ENCODE measurements around the gene LNPK. TPM values are rescaled to one million over a fixed set of nuclear protein-coding genes. Genes with fewer than 3 reads are reported as not detected.
A peak's percentile ranks its signal among the peaks of the same experiment; 100 is the strongest.
"Not testable (repeated sequence)": the region's sequence is repeated elsewhere in the genome, so short reads cannot be mapped to it uniquely, and the experiment has no call there.

LNPK gene, protein sequence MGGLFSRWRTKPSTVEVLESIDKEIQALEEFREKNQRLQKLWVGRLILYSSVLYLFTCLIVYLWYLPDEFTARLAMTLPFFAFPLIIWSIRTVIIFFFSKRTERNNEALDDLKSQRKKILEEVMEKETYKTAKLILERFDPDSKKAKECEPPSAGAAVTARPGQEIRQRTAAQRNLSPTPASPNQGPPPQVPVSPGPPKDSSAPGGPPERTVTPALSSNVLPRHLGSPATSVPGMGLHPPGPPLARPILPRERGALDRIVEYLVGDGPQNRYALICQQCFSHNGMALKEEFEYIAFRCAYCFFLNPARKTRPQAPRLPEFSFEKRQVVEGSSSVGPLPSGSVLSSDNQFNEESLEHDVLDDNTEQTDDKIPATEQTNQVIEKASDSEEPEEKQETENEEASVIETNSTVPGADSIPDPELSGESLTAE
- total RNA-seq (2014; rRNA removed; shearing (Covaris generic); ENCODE audit: low replicate concordance) = 7.1 and 24.1 TPM in 2 replicates

DNA sequence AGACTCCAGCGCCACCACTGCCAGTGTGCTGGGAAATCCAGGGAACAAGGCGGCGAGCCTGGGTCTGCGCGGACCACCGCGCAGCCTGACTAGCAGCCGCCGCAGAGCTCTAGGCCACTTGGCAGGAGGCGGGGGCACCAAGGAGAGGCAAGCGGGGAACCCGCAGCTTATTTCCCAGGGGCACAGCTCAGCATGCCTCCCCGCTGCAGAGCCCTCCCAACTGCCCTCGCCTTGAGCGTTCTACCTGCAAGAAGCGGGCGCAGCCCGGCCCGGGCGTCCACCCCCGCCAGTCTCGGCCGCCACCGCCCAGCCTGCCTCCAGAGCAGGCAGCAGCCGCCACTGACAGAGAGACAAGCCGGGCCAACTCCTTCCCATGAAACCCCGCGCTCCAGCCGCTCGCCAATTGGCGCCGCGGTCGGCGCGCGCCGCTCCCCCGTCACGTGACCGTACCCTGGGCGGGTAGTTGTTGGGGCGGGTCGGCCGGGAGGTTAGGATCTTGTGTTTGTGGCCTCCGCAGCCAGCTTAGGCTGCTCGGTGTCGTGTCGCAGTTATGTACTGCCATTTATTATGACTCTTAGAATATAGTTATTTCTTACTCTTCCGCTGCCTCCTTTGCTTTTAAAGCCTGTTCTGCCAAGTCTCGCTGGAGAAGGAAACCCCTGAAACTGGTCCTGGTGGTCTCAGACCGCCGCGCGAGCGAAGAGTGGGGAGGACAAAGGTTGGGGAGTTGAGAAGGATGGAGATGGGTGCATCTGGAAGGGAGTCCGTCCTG, at the start of gene LNPK:
LNPK (minus strand) TSS at position 352 of the 772 bp plus-strand sequence. CDS start 6,683 bp downstream, outside the sequence.
- in situ Hi-C loops (cut with HindIII; ENCODE audit: low pct_unique_long_range_greater_than_20kb, low sequenced_read_pairs) = no loop called here
- DNase-seq (ENCODE audit: low read depth) = peak; percentile 93

DNA sequence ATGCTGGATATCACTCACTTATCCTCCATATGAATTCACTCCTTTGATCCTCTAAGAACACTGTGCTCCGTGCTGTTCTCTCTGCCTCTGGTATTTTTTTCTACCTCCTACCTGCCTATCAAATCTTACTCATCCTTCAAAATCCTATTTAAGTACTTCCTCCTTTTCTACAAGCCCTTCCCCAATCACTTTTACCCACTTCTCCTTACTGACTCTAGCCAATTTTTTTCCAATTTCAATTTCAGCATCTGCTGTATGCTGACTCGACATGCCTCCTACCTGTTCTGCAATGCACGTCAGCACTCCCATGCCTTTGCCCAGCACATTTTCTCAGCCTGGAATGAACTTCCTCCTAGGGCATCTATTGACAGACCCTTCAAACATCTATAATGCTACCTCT, 37.3 kb upstream of the LNPK start:
- DNase-seq (ENCODE audit: low read depth) = no peak
- in situ Hi-C loops (cut with HindIII; ENCODE audit: low pct_unique_long_range_greater_than_20kb, low sequenced_read_pairs) = no loop called here

DNA sequence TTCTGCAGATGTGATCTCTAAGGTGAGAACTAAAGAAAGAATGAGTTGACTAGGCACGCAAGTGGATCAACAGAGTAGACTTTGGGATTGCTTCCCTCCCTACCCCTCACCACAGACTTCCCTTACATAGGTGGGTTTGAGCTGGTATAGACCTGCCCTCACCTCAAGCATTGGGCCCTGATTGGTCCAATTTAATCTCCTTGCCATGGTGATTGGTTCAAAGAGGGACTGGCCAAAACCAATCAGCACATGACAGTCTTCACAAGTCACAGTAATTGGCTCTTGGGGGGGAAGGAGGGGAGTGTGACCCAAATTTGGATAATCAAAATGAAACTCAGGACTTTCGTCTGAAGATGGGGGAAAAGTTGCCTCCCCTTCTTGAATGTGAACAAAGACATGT, 36.6 kb upstream of the LNPK start:
- no peak for DNase-seq (ENCODE audit: low read depth)
- in situ Hi-C loops (cut with HindIII; ENCODE audit: low pct_unique_long_range_greater_than_20kb, low sequenced_read_pairs) = no loop called here

DNA sequence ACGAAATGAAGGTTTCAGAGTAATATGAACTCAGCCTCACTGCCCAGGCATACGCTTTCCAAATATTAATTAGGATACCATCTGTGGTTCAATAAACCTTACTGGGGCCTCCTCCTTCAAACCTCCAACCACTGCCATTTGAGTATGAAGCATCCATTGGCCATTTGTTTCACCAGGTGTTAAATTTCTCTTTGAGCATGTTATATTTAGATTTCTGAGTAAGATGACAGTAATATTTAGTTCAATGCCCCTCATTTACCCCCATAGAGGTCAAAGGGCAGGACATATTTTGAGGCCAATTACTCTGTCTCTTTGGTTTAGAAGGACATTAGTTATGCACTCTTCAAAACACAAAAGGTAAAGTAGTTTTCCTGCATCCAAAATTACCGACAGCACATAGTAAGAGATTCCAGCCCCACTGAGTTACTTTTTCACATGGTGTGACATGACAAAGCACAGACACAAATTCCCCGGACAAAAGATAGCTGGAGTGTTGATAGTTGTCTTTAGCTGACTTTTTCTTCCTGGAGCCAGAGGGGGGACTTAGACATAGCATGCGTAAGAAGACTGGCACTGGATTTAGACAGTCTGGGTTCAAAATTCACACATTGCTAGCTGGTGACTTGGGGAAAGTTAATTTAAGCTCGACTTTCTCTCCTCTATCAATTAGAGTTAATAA, 33.1 kb upstream of the LNPK start:
- DNase-seq (ENCODE audit: low read depth) = no peak
- in situ Hi-C loops (cut with HindIII; ENCODE audit: low pct_unique_long_range_greater_than_20kb, low sequenced_read_pairs) = no loop called here

DNA sequence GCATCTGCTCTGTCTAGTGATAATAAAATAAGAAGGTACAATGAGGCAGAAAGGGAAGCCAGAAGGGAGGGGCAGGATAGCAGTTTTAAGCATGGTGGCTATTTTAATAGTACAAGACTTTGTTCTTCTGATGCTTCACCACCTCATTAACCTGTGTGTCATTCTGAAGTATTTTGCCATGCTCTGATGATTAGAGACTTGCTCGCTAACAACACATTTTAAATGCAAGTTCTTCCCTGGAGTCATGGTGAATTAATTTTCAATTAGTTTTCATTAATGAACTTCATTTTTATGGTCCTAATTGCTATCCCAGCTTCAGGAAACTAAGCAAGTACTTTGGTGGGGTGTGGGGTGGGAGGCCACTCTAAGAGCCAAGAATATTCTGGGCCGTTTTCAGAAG, 25.7 kb upstream of the LNPK start:
- in situ Hi-C loops (cut with HindIII; ENCODE audit: low pct_unique_long_range_greater_than_20kb, low sequenced_read_pairs) = no loop called here
- DNase-seq (ENCODE audit: low read depth) = no peak

DNA sequence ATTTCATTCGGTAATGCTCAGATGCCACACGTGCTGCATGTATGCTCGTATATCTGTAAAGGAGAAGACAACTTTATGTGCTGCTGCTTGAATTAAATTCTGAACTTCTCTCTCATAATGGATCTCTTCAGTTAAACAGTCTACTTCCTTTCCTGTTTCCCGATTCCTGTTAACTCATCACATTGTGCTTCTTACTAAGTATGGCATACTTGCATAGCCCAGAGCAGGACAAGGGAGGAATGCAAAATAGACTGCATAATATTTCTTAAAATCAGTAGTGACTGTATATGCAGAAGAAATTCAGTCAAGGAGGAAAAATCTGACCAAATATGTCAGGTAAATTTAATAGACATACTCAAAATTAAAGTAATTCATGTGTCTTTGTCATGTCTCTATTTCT, 23.9 kb upstream of the LNPK start:
- in situ Hi-C loops (cut with HindIII; ENCODE audit: low pct_unique_long_range_greater_than_20kb, low sequenced_read_pairs) = no loop called here
- DNase-seq (ENCODE audit: low read depth) = no peak

DNA sequence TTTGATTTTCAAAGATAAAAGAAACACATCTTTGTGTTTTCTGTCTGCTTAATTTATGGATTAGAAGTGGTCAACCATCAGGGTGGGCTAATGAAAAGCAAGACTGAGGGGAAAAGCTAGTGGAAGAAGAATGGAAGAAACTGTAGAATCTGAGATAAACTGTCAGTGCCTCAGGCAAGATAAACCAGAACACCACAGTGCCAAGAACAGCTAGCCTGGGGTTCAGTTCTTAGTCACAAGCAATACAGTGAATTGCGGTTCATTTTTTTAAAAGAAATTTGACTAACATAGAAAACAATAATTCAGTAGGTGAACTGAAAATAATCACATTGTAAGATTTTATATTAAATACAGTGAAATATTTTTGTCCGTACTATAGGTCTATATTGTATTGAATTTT, 22.0 kb upstream of the LNPK start:
- no peak for DNase-seq (ENCODE audit: low read depth)
- in situ Hi-C loops (cut with HindIII; ENCODE audit: low pct_unique_long_range_greater_than_20kb, low sequenced_read_pairs) = no loop called here

DNA sequence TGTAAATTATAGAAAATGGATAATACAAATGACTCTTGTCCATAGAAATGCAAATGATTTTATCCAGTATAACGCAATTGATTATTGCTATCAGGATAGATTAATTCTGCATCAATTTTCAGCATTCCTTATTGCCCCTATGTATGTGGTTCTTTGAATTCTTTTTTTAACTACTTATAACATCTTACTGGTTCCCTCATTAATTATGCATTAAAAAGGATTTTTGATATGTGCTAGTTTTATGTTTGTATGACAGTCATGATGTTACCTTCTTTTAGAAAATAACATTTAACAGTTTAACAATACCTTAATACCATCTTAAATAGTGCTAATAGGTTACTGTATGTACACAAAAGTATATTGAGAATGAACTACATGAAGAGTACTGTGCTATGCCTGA, 20.0 kb upstream of the LNPK start:
- no peak for DNase-seq (ENCODE audit: low read depth)
- in situ Hi-C loops (cut with HindIII; ENCODE audit: low pct_unique_long_range_greater_than_20kb, low sequenced_read_pairs) = no loop called here

DNA sequence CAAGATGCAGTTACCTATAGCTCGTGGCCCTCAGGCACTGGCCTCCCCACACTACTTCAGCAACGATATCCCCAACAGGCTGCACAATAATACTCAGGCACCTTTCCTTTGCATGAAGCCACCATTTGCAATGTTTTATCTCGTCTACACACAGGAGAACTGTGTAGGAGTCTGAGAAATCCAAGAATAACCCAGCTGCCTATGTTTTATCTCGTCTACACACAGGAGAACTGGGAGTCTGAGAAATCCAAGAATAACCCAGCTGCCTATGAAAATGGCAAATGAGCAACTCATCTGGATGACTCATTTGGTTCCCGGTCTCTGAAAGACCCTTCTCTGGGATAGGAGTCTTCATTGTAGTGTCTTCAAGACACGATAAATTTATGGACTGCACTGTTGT, 18.3 kb upstream of the LNPK start:
- in situ Hi-C loops (cut with HindIII; ENCODE audit: low pct_unique_long_range_greater_than_20kb, low sequenced_read_pairs) = no loop called here

DNA sequence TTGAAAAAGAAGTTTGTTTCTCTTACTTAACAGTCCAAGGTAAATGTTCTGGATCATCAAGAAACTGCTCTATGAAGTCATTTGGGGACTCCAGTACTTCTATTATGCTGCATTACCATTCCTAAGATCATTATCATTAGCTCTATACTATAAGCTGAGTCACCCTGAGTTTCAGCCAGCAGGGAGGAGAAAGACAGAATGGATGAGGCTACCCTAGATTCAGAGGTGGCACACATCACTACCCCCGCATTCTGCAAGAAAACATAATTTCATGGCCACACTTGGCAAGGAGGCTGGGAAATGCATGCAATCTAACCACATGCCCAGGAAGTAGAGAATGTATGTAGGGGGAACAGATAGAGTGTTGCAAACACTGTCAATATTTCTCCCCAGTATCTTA, 16.6 kb upstream of the LNPK start:
- in situ Hi-C loops (cut with HindIII; ENCODE audit: low pct_unique_long_range_greater_than_20kb, low sequenced_read_pairs) = no loop called here
- DNase-seq (ENCODE audit: low read depth) = peak; percentile 44

More for the DNA sequence above, 18.3 kb upstream of the LNPK start:
- DNase-seq (ENCODE audit: low read depth) = no peak

DNA sequence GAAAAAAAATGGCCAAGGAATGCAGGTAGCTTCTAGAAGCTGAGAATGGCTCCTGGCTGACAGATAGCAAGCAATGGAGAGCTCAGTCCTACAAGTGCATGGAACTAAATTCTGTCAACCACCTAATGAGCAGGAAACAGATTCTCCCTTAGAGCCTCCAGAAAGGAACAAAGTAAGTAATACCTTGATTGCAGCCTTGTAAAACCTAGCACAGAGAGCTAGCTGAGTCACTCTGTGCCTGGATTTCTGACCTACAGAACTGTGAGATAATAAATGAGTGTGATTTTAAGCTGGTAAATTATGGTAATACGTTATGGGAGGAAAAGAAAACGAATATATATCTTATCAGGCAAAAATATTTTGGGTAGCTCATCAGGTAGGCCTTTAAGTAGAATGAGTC, 7.4 kb upstream of the LNPK start:
- in situ Hi-C loops (cut with HindIII; ENCODE audit: low pct_unique_long_range_greater_than_20kb, low sequenced_read_pairs) = no loop called here

DNA sequence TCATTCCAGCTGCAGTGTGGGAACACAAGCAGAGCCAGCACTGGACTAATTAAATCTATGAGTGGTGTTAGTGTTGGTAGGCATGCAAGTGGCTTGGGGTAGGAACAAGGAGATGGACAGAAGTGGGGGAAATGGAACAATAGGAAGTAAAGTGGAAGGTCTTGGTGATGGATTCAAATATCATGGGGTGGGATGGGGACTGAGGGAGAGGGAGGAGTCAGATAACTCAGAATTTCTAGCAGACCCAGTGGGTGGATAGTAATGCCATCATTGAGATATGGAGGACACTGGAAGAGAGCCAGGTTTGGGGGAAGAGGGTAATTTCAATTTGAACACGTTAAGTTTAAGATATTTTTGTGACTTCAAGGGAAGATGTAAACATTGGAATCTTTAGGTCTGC, 2.9 kb upstream of the LNPK start:
- no peak for DNase-seq (ENCODE audit: low read depth)
- in situ Hi-C loops (cut with HindIII; ENCODE audit: low pct_unique_long_range_greater_than_20kb, low sequenced_read_pairs) = no loop called here

More for the DNA sequence above, 7.4 kb upstream of the LNPK start:
- no peak for DNase-seq (ENCODE audit: low read depth)

DNA sequence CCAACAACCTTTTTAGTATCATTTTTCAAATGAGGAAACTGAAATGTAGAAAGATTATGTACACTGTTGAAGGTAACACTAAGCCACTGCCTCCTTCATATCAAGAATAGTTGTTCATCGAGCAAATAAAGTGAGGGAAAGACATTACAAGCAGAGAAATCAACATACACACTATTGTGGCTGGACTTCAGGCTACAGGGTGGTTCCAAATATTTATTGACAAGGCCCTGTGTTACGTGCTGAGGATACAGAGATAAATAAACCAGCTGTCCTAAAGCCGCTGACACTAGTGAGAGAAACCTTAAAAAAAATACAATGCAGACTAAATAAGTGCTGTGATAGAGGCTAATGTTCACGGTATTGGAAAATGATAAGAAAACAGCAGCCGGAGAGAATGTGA, 1.9 kb upstream of the LNPK start:
- DNase-seq (ENCODE audit: low read depth) = no peak
- in situ Hi-C loops (cut with HindIII; ENCODE audit: low pct_unique_long_range_greater_than_20kb, low sequenced_read_pairs) = no loop called here

DNA sequence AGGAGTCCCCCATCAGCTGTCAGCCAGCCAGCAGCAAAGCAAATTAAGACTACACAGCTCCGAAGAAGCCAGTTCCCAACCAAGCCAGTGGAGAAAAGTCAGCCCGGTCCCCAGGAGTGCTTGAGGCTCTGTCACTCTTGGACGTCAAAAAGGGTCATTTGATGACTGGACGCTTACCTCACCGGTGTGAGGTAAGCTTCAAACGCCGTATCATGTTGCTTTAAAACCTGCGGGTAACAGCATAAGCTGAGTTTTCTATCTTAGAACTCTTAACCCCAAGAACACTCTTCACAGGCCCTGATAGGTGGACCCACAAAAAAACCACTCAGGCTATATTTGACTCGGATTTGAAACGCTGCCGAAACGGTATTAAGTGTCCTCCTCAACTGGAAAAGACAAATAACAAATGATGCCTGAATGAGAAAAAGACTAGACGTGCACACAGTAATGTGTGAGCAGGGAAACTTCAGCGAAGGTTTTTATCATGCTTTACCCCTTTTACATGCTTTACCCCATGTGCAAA, 682 bp upstream of the LNPK start:
- no peak for DNase-seq (ENCODE audit: low read depth)
- in situ Hi-C loops (cut with HindIII; ENCODE audit: low pct_unique_long_range_greater_than_20kb, low sequenced_read_pairs) = no loop called here

DNA sequence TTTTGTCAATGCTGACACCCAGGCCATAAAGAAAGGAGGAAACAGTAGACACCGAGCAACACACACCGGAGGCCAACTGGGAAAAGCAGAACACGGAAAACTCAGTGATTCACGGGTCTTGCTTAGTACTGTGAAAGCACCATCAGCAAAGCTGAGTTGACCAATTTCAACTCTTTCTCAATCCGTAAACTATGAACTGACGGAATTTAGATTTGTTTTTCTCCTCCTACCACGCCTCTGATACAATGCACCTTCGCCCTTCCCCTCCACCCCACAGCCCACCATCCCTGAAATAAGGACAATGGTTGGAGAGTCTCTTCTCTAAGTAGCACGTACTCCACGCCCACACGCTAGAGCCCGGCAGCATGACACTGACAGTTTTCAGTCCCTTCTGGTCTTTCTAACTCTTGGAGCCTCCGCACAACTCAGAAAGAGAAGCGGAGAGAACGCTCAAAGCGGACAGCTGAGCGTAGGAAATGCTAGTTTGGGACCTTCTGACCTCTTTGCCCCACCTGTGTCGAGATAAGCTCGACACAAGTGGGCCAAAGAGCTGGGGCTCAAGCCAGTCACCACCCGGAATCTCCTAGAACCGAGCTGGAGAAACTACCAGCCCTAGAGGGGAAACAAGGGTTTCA, 669 bp downstream of the LNPK start:
- in situ Hi-C loops (cut with HindIII; ENCODE audit: low pct_unique_long_range_greater_than_20kb, low sequenced_read_pairs) = no loop called here
- DNase-seq (ENCODE audit: low read depth) = peak; percentile 69

DNA sequence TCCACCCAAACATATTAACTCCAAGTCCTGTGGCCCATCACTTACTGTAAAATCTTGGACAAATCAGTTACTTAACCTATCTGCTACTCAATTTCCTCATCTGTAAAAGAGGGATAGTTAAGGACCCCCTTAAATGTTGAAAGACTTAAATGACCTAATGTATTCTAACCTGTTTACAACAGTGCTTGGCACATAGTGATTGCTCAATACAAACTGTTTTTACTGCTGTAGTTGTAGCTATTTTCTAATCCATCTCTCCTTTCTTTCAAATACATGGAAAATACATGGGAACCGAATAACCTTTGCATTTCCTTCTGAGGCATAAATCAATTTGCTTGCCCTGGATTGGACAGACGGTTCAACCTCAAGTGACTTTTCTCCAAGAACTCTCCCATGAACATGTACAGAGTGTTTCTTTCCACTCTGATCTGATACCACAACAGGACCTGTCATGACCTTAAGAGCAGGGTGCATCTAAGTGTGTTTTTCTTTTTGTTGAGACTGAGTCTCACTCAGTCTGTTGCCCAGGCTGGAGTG, 2.7 kb downstream of the LNPK start:
- DNase-seq (ENCODE audit: low read depth) = no peak
- in situ Hi-C loops (cut with HindIII; ENCODE audit: low pct_unique_long_range_greater_than_20kb, low sequenced_read_pairs) = no loop called here

DNA sequence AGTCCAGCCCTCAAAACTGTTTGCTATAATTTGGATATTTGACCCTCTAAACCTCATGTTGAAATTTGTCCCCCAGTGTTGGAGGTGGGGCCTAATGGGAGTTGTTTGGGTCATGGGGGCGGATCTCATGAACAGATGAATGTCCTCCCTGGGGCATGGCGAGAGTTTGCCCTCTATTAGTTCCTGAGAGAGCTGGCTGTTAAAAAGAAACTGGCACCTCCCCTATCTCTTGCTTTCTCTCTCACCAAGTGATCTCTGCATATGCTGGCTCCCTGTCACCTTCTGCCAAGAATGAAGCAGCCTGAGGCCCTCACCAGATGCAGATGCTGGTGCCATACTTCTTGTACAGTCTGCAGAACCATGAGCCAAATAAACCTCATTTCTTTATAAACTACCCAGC, 12.0 kb downstream of the LNPK start:
- in situ Hi-C loops (cut with HindIII; ENCODE audit: low pct_unique_long_range_greater_than_20kb, low sequenced_read_pairs) = no loop called here
- DNase-seq (ENCODE audit: low read depth) = no peak

DNA sequence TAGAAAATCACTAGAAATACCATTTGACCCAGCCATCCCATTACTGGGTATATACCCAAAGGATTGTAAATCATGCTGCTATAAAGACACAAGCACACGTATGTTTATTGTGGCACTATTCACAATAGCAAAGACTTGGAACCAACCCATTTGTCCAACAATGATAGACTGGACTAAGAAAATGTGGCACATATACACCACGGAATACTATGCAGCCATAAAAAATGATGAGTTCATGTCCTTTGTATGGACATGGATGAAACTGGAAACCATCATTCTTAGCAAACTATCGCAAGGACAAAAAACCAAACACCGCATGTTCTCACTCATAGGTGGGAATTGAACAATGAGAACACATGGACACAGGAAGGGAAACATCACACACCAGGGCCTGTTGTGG, 14.9 kb downstream of the LNPK start:
- DNase-seq (ENCODE audit: low read depth); in situ Hi-C loops (cut with HindIII; ENCODE audit: low pct_unique_long_range_greater_than_20kb, low sequenced_read_pairs): not testable (repeated sequence)
